Measurements from ENCODE around the gene VPS37B.

- TF ChIP-seq CTCF (IDR thresholded peaks at IDR 0.05) (no peak), POLR2A (IDR thresholded peaks at IDR 0.05) (no peak)
Observed at GRCh38 chr12:122819209-122819785, 76.6 kb downstream of the VPS37B start.
